Chondrocyte (in vitro differentiated cells): Measurements from ENCODE around the gene PCCB. TPM values are rescaled to one million over a fixed set of nuclear protein-coding genes. Genes with fewer than 3 reads are reported as not detected.
"Not testable (repeated sequence)": the region's sequence is repeated elsewhere in the genome, so short reads cannot be mapped to it uniquely, and the experiment has no call there.

Experiments
- DNase-seq: peaks from one replicate; pipeline ENCODE4 v3.0.0; 2021; ENCODE audit warnings: mixed read lengths, low spot score
- H3K27ac Mint-ChIP-seq: one replicate; pipeline ENCODE4 v1.8.0; 2021; ENCODE audit warnings: mild to moderate bottlenecking, moderate library complexity, mixed read lengths; ENCODE audit not compliant: unreplicated experiment
- H3K27me3 Mint-ChIP-seq: 2 replicates; pipeline ENCODE4 v1.8.0; 2021; ENCODE audit warnings: low read depth, mixed read lengths
- H3K36me3 Mint-ChIP-seq: 2 replicates; pipeline ENCODE4 v1.8.0; 2021; ENCODE audit warnings: low read depth, mixed read lengths
- H3K4me1 Mint-ChIP-seq: 2 replicates; pipeline ENCODE4 v1.8.0; 2021; ENCODE audit warnings: low read depth, mild to moderate bottlenecking, mixed read lengths
- H3K4me3 Mint-ChIP-seq: one replicate; pipeline ENCODE4 v1.8.0; 2021; ENCODE audit warnings: mild to moderate bottlenecking, moderate library complexity, mixed read lengths; ENCODE audit not compliant: unreplicated experiment
- H3K9me3 Mint-ChIP-seq: 2 replicates; pipeline ENCODE4 v1.8.0; 2021; ENCODE audit warnings: low read depth, mixed read lengths
- CTCF ChIP-seq: fragments of 200-600 bp; sonication (generic); IDR thresholded peaks from 2 replicates; pipeline ENCODE4 v1.5.0; 2021; ENCODE audit warnings: antibody characterized with exemption, mild to moderate bottlenecking, moderate library complexity
- total RNA-seq: library from RNA; stranded (reverse); gene quantifications from 3 replicates; pipeline ENCODE4 v1.2.1, GENCODE V29; 2021

The PCCB gene
- total RNA-seq, 1 donor from 2014 or later = 31.1 TPM

GRCh38 chr3:136270179-136270578, 20.0 kb downstream of the PCCB start:
- no peak for DNase-seq
- peaks cover 4% of the 10 kb centered on the region for H3K4me1 Mint-ChIP-seq
- no peak overlapping the region for H3K27ac Mint-ChIP-seq
- H3K36me3 Mint-ChIP-seq = peaks cover 9% of the 10 kb centered on the region
- H3K9me3 Mint-ChIP-seq = peaks cover 5% of the 10 kb centered on the region
- no peak overlapping the region for H3K4me3 Mint-ChIP-seq
- no peaks in the 10 kb centered on the region for H3K27me3 Mint-ChIP-seq
- no peak for TF ChIP-seq CTCF

GRCh38 chr3:136271626-136272025, 21.5 kb downstream of the PCCB start:
- H3K4me1 Mint-ChIP-seq, H3K27ac Mint-ChIP-seq, DNase-seq, H3K36me3 Mint-ChIP-seq, H3K9me3 Mint-ChIP-seq, H3K4me3 Mint-ChIP-seq, H3K27me3 Mint-ChIP-seq: not testable (repeated sequence)

- no peak overlapping the region for H3K27ac Mint-ChIP-seq
- DNase-seq = no peak
These were observed 26.1 kb downstream of the PCCB start for GRCh38 chr3:136276049-136276755.

GRCh38 chr3:136277115-136277514, 27.0 kb downstream of the PCCB start:
- H3K27ac Mint-ChIP-seq = no peak overlapping the region
- no peaks in the 10 kb centered on the region for H3K27me3 Mint-ChIP-seq
- no peak for TF ChIP-seq CTCF
- peaks cover 34% of the 10 kb centered on the region for H3K36me3 Mint-ChIP-seq
- peaks cover 4% of the 10 kb centered on the region for H3K4me1 Mint-ChIP-seq
- peaks cover 34% of the 10 kb centered on the region for H3K9me3 Mint-ChIP-seq
- no peak for DNase-seq
- no peak overlapping the region for H3K4me3 Mint-ChIP-seq

More at GRCh38 chr3:136276049-136276755, 26.1 kb downstream of the PCCB start:
- H3K36me3 Mint-ChIP-seq = peaks cover 30% of the 10 kb centered on the region
- H3K4me1 Mint-ChIP-seq = peaks cover 3% of the 10 kb centered on the region
- H3K9me3 Mint-ChIP-seq = peaks cover 31% of the 10 kb centered on the region
- peak; percentile 19 for TF ChIP-seq CTCF
- H3K4me3 Mint-ChIP-seq = no peak overlapping the region
- no peaks in the 10 kb centered on the region for H3K27me3 Mint-ChIP-seq

GRCh38 chr3:136277634-136278033, 27.5 kb downstream of the PCCB start:
- no peak for TF ChIP-seq CTCF
- DNase-seq = no peak
- H3K4me3 Mint-ChIP-seq = no peak overlapping the region
- no peak overlapping the region for H3K27ac Mint-ChIP-seq
- no peaks in the 10 kb centered on the region for H3K27me3 Mint-ChIP-seq
- H3K4me1 Mint-ChIP-seq = peaks cover 9% of the 10 kb centered on the region
- H3K9me3 Mint-ChIP-seq = peaks cover 34% of the 10 kb centered on the region
- peaks cover 35% of the 10 kb centered on the region for H3K36me3 Mint-ChIP-seq

- H3K4me1 Mint-ChIP-seq = peaks cover 9% of the 10 kb centered on the region
- no peaks in the 10 kb centered on the region for H3K27me3 Mint-ChIP-seq
- H3K9me3 Mint-ChIP-seq = peaks cover 34% of the 10 kb centered on the region
- DNase-seq = no peak
- H3K27ac Mint-ChIP-seq = no peak overlapping the region
- no peak for TF ChIP-seq CTCF
- H3K36me3 Mint-ChIP-seq = peaks cover 35% of the 10 kb centered on the region
- H3K4me3 Mint-ChIP-seq = no peak overlapping the region
These were observed 29.0 kb downstream of the PCCB start for GRCh38 chr3:136279092-136279491.
